Endothelial cell of umbilical vein (primary cell): ENCODE results near the gene ERGIC1. TPM values are rescaled to one million over a fixed set of nuclear protein-coding genes. Genes with fewer than 3 reads are reported as not detected.

Experiments used
- BruUV-seq: library from RNA; stranded (reverse); fragments of 400-500 nt; replicated peaks from 2 replicates; lab custom pipeline; 2021; lab: Mats Ljungman, UMichigan
- CTCF ChIA-PET: fragments of 300-600, 350-600 bp; sonication (Branson Sonifier 250); formaldehyde crosslinking; loops from one replicate; lab custom pipeline; 2021; ENCODE audit warnings: antibody characterized with exemption, inconsistent platforms; lab: Charles Lee
- POLR2A ChIA-PET: fragments of 300-600, 350-600 bp; sonication (Branson Sonifier 250); formaldehyde crosslinking; loops from one replicate; lab custom pipeline; 2021; ENCODE audit warnings: antibody characterized with exemption, inconsistent platforms; lab: Charles Lee
- DNase-seq: peaks from one replicate; pipeline ENCODE4 v3.0.0-alpha.2; 2011; ENCODE audit warnings: low read depth, low spot score
- FAIRE-seq: peaks from 2 replicates; lab custom pipeline; 2011; peaks lifted over from hg19 to GRCh38; lab: Jason Lieb, UNC
- H2AFZ ChIP-seq: 2 replicates; pipeline ENCODE4 v1.6.0; 2012; ENCODE audit warnings: low read depth, low read length, control low read depth, inconsistent platforms
- H3K27ac ChIP-seq: 2 replicates; pipeline ENCODE4 v1.5.1; 2011; ENCODE audit warnings: low read depth, mild to moderate bottlenecking, control low read depth, low read length, moderate library complexity; ENCODE audit not compliant: insufficient read depth
- H3K27me3 ChIP-seq, 2 experiments: 2 replicates each; pipeline versions ENCODE4 v1.6.0 to v1.6.1; 2011; ENCODE audit warnings: low read length in 2 of 2, mixed read lengths in 1 of 2; ENCODE audit not compliant: control insufficient read depth in 2 of 2, insufficient read depth in 2 of 2
- H3K36me3 ChIP-seq, 2 experiments: 2 replicates in 1 of 2; 3 replicates in 1 of 2; pipeline ENCODE4 v1.5.1; 2011; ENCODE audit warnings: low read length in 2 of 2, mild to moderate bottlenecking in 1 of 2, moderate library complexity in 1 of 2; ENCODE audit not compliant: control insufficient read depth in 2 of 2, insufficient read depth in 2 of 2; ENCODE audit errors: extremely low read depth in 1 of 2
- H3K4me1 ChIP-seq: 3 replicates; pipeline ENCODE4 v1.5.1; 2011; ENCODE audit warnings: mild to moderate bottlenecking, low read length; ENCODE audit not compliant: control insufficient read depth, insufficient read depth; ENCODE audit errors: extremely low read depth
- H3K4me2 ChIP-seq: 2 replicates; pipeline ENCODE4 v1.6.1; 2011; ENCODE audit warnings: low read length, control low read depth, mixed read lengths; ENCODE audit not compliant: insufficient read depth
- H3K4me3 ChIP-seq, 3 experiments: fragments of 200-600 bp in 1 of 3; sonication (generic), shearing (Covaris generic) in 1 of 3; replicated peaks in 1 of 3; 2 replicates each; pipeline ENCODE4 v1.5.1; 2011 to 2016; ENCODE audit warnings: control low read depth in 3 of 3, low read length in 3 of 3, mild to moderate bottlenecking in 2 of 3, inconsistent platforms in 1 of 3, low read depth in 1 of 3, moderate library complexity in 1 of 3; ENCODE audit not compliant: insufficient read depth in 1 of 3
- H3K79me2 ChIP-seq: 2 replicates; pipeline ENCODE4 v1.6.0; 2012; ENCODE audit warnings: low read length, inconsistent platforms; ENCODE audit not compliant: control insufficient read depth, insufficient read depth
- H3K9ac ChIP-seq: replicated peaks from 2 replicates; pipeline ENCODE3; 2011; ENCODE audit warnings: low read length, control low read depth; ENCODE audit not compliant: insufficient read depth; ENCODE audit errors: extremely low read depth
- H3K9me1 ChIP-seq: replicated peaks from 3 replicates; pipeline ENCODE4 v1.6.0; 2011; ENCODE audit warnings: mild to moderate bottlenecking, low read length; ENCODE audit not compliant: control insufficient read depth, insufficient read depth; ENCODE audit errors: extremely low read depth
- H3K9me3 ChIP-seq: replicated peaks from 2 replicates; pipeline ENCODE4 v1.5.1; 2012; ENCODE audit warnings: low read length, inconsistent platforms; ENCODE audit not compliant: control insufficient read depth, insufficient read depth
- H4K20me1 ChIP-seq: replicated peaks from 2 replicates; pipeline ENCODE3; 2011; ENCODE audit warnings: mild to moderate bottlenecking, low read length; ENCODE audit not compliant: control insufficient read depth, insufficient read depth; ENCODE audit errors: extremely low read depth
- EZH2 ChIP-seq: IDR thresholded peaks from 2 replicates; pipeline ENCODE4 v1.6.1; 2012; ENCODE audit warnings: borderline replicate concordance, low read depth, mild to moderate bottlenecking, moderate library complexity, low read length, inconsistent platforms; ENCODE audit not compliant: severe bottlenecking
- FOS ChIP-seq: IDR thresholded peaks from 2 replicates; pipeline ENCODE4 v1.6.1; 2011; ENCODE audit warnings: mild to moderate bottlenecking, low read length, moderate library complexity, borderline replicate concordance; ENCODE audit not compliant: insufficient read depth
- GATA2 ChIP-seq: IDR thresholded peaks from 2 replicates; pipeline ENCODE4 v1.7.0; 2011; ENCODE audit warnings: low read depth, mild to moderate bottlenecking, moderate library complexity, mixed read lengths, low read length; ENCODE audit not compliant: insufficient read length, insufficient read depth
- JUN ChIP-seq: IDR thresholded peaks from 2 replicates; pipeline ENCODE4 v1.6.1; 2011; ENCODE audit warnings: borderline replicate concordance, low read depth; ENCODE audit not compliant: insufficient read length, insufficient read depth
- MYC ChIP-seq: IDR thresholded peaks from one replicate; pipeline ENCODE4 v1.6.1; 2011; ENCODE audit warnings: mild to moderate bottlenecking, low read depth, low read length
- POLR2A ChIP-seq: IDR thresholded peaks from 2 replicates; pipeline ENCODE4 v1.6.1; 2012; ENCODE audit warnings: low read depth, mild to moderate bottlenecking, control low read depth, low read length
- POLR2AphosphoS5 ChIP-seq: IDR thresholded peaks from 2 replicates; pipeline ENCODE4 v1.6.1; 2012; ENCODE audit warnings: low read depth, mild to moderate bottlenecking, control low read depth, low read length, moderate library complexity; ENCODE audit not compliant: insufficient read depth
- dilution Hi-C: fragments of 300-500 bp; cut with MboI; formaldehyde crosslinking; loops from one replicate; pipeline ENCODE4 v1.15.0; 2019; ENCODE audit warnings: low sequenced_read_pairs; ENCODE audit not compliant: extremely low pct_ligation_motif_present
- intact Hi-C: fragments of 100-400 bp; cut with micrococcal nuclease; formaldehyde crosslinking; loops from one replicate; pipeline ENCODE4 v1.10.0; 2022
- polyA plus RNA-seq, 4 experiments: library from polyadenylated mRNA; depleted of rRNA in 3 of 4; stranded (reverse) in 3 of 4; unstranded in 1 of 4; fragments of >200 nt; gene quantifications; 2 replicates each; pipeline versions ENCODE4 v1.2.1 to v1.2.3, GENCODE V29; 2011 to 2012; ENCODE audit warnings: missing spikeins in 1 of 4
- total RNA-seq: library from RNA; stranded (reverse); gene quantifications from 2 replicates; pipeline ENCODE4 v1.2.3, GENCODE V29; 2021
- TF ChIP-seq, protein P1 (sequence below), 2 donors: IDR thresholded peaks; 1 replicate in 1 of 2; 2 replicates in 1 of 2; pipeline ENCODE4 v1.5.1; 2011; ENCODE audit warnings: low read length in 2 of 2, mild to moderate bottlenecking in 2 of 2, moderate library complexity in 2 of 2, control low read depth in 1 of 2, inconsistent platforms in 1 of 2, low read depth in 1 of 2; ENCODE audit not compliant: insufficient read depth in 1 of 2; ENCODE audit errors: extremely low read depth in 1 of 2
- TF ChIP-seq, protein P2 (sequence below): IDR thresholded peaks from 2 replicates; pipeline ENCODE4 v1.6.1; 2011; ENCODE audit not compliant: insufficient read depth, insufficient read length

ERGIC1 gene
- total and polyA plus RNA-seq, 2 donors (not counting 3 experiments of a cell fraction or from before 2014, with no cell fraction given) = 105 to 109 TPM

DNA sequence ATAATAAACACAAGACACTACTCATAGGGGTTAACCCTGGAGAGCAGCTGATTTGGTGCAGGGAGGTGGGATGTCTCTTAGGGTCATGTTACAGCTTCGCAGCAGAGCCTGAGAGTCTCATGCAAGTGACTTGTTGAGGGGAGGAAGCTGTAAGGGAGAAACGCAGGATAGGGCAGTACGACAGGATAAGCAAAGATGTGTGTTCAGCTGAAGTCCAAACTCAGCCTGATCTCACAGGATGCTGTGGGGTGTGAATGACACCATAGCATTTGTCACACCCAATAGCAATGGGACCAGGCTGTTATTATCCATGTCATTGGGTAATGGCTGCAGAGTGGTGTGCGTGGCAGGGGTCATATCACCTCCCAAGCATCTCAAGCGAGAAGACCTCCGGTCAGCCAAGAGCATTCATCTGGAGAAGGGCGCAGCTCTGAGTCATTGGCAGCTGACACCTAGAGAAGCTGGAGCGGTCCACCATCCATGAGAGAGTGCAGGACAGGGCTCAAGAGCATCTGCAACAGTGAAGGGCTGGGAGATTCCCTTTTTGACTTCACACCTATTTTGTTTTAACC is 76.0 kb downstream of the ERGIC1 start:
- FAIRE-seq (no peak), DNase-seq (no peak)
- intact Hi-C loops (loop anchor here (2.0 kb wide), 1 partner anchor 75 kb away; the partner anchor contains the start of gene ERGIC1), dilution Hi-C loops (no loop called here)
- Histone ChIP-seq H3K36me3 (peaks cover 0 to 3% of the 10 kb centered on the region in 2 experiments), H3K9me3 (no peaks in the 10 kb centered on the region), H3K27me3 (no peaks in the 10 kb centered on the region), H4K20me1 (no peaks in the 10 kb centered on the region), H3K79me2 (no peaks in the 10 kb centered on the region), H2AFZ (no peak overlapping the region), H3K9ac (no peak overlapping the region), H3K27ac (no peak overlapping the region), H3K9me1 (no peaks in the 10 kb centered on the region), H3K4me3 (no peak overlapping the region), H3K4me1 (peaks cover 15% of the 10 kb centered on the region), H3K4me2 (no peak overlapping the region)
- no TSS peak for BruUV-seq
- TF ChIP-seq POLR2A (no peak), POLR2AphosphoS5 (no peak), JUN (no peak), MYC (no peak), GATA2 (no peak), EZH2 (no peak), FOS (no peak)
- TF ChIP-seq, protein P1, sequence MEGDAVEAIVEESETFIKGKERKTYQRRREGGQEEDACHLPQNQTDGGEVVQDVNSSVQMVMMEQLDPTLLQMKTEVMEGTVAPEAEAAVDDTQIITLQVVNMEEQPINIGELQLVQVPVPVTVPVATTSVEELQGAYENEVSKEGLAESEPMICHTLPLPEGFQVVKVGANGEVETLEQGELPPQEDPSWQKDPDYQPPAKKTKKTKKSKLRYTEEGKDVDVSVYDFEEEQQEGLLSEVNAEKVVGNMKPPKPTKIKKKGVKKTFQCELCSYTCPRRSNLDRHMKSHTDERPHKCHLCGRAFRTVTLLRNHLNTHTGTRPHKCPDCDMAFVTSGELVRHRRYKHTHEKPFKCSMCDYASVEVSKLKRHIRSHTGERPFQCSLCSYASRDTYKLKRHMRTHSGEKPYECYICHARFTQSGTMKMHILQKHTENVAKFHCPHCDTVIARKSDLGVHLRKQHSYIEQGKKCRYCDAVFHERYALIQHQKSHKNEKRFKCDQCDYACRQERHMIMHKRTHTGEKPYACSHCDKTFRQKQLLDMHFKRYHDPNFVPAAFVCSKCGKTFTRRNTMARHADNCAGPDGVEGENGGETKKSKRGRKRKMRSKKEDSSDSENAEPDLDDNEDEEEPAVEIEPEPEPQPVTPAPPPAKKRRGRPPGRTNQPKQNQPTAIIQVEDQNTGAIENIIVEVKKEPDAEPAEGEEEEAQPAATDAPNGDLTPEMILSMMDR (IDR thresholded peaks at IDR 0.05; ENCODE audit: extremely low read depth in 1 of 2, insufficient read depth in 1 of 2, low read depth in 1 of 2, low read length in 2 of 2) = no peak
- TF ChIP-seq, protein P2, sequence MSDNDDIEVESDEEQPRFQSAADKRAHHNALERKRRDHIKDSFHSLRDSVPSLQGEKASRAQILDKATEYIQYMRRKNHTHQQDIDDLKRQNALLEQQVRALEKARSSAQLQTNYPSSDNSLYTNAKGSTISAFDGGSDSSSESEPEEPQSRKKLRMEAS = no peak
- ChIA-PET CTCF (interaction anchor here (1.1 to 3.0 kb wide), 5 partner anchors 22 to 195 kb away, joined by 5 to 33 read pairs (median 10); partner anchors contain the start of gene DUSP1), POLR2A (interaction anchor here (1.3 kb wide), 1 partner anchor 139 kb away, joined by 4 read pairs; the partner anchor contains the start of gene DUSP1)
